Fibroblast of lung (primary cell): ENCODE measurements around the gene SLC25A20.

Experiments used
- EZH2 ChIP-seq: IDR thresholded peaks from 2 replicates; pipeline ENCODE4 v1.5.1; 2012; ENCODE audit warnings: low read length, control low read depth, mild to moderate bottlenecking; ENCODE audit errors: missing control alignments
- TF ChIP-seq, protein P1 (sequence below), 2 donors: IDR thresholded peaks in 1 of 2; conservative IDR thresholded peaks in 1 of 2; 1 replicate in 1 of 2; 2 replicates in 1 of 2; pipeline ENCODE4 v1.5.1; 2011 to 2012; ENCODE audit warnings: low read length in 2 of 2, control low read depth in 1 of 2, inconsistent platforms in 1 of 2, low read depth in 1 of 2, mild to moderate bottlenecking in 1 of 2

DNA sequence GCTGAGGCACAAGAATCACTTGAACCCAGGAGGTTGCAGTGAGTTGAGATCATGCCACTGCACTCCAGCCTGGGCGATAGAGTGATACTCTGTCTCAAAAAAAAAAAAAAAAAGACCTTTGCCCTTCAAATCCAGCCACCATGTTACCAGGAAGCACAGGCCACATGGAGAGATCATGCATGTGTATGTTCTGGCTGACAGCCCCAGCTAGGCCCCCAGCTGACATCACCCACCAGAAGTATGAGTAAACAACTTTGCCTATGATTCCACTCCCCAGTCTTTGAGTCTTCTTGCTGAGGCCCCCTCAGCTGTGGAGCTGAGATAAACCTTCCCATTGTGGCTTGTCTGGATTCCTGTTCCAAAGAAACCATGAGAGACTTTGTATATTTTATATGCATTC lies 16.6 kb upstream of the SLC25A20 start:
- TF ChIP-seq, protein P1, sequence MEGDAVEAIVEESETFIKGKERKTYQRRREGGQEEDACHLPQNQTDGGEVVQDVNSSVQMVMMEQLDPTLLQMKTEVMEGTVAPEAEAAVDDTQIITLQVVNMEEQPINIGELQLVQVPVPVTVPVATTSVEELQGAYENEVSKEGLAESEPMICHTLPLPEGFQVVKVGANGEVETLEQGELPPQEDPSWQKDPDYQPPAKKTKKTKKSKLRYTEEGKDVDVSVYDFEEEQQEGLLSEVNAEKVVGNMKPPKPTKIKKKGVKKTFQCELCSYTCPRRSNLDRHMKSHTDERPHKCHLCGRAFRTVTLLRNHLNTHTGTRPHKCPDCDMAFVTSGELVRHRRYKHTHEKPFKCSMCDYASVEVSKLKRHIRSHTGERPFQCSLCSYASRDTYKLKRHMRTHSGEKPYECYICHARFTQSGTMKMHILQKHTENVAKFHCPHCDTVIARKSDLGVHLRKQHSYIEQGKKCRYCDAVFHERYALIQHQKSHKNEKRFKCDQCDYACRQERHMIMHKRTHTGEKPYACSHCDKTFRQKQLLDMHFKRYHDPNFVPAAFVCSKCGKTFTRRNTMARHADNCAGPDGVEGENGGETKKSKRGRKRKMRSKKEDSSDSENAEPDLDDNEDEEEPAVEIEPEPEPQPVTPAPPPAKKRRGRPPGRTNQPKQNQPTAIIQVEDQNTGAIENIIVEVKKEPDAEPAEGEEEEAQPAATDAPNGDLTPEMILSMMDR (conservative IDR thresholded peaks at IDR 0.05 in 1 of 2, IDR thresholded peaks at IDR 0.05 in 1 of 2; ENCODE audit: low read depth in 1 of 2, low read length in 2 of 2): no peak
- TF ChIP-seq EZH2: no peak
